Dedifferentiated amniotic fluid mesenchymal stem cell (primary cell): ENCODE results near the gene DNM3.

Experiments
- DNase-seq: peaks from one replicate; pipeline ENCODE4 v3.0.0-alpha.2; 2016; ENCODE audit errors: extremely low spot score

DNM3 gene

GRCh38 chr1:171919891-171920887 is 78.9 kb downstream of the DNM3 start:
- no peak for DNase-seq

DNA sequence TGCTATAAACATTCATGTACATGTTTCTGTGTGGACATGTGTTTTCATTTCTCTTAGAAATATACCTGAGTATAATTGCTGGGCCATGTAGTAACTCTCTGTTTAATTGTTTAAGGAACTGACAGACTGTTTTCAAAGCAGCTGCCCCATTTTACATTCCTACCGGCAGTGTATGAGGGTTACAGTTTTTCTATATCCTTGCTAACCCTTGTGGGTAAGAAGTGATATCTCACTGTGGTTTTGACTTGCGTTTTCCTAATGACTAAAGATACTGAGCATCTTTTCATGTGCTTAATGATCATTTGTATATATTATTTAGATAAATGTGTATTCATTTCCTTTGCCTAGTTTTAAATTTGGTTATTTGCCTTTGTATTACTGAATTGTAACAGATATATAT is 81.7 kb downstream of the DNM3 start:
- DNase-seq, result no peak

DNA sequence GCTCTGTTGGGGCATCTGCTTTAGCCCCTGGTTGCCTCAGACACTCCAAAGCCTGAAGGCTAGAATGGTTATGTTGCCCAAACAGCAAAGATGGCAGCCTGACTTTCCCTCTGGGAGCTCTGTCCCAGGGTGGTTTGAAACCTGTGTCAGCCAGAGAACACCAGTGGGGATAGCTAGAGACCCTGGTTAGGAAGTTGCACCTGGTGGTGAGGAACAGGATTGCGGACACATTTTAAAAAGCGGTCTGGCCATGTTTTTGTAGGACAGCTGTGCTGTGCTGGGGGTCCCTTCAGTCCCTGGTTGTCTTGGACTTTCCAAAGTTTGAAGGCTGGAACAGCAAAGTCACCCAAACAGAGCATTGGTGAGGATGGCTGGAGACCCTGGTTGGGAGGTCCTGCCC is 87.8 kb downstream of the DNM3 start:
- DNase-seq, result no peak

DNA sequence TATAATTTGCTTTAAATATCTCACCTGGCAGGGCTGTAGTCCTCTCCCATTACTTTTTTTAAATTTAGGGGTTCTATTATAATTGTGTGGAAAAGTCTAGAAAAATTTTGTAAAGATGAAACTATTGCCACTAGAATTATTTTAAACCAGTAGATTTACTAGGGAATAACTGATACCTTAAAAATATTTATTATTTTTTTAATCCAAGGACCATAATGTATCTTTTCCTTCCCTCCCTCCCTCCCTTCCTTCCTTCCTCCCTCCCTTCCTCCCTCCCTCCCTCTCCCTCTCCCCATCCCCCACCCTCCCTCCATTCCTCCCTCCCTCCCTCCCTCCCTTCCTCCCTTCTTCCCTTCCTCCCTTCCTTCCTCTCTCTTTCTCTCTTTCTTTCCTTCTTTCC is 90.5 kb downstream of the DNM3 start:
- DNase-seq, result no peak

GRCh38 chr1:171934664-171935063 is 93.4 kb downstream of the DNM3 start:
- no peak for DNase-seq

GRCh38 chr1:171935086-171935485 is 93.8 kb downstream of the DNM3 start:
- DNase-seq, result no peak

DNA sequence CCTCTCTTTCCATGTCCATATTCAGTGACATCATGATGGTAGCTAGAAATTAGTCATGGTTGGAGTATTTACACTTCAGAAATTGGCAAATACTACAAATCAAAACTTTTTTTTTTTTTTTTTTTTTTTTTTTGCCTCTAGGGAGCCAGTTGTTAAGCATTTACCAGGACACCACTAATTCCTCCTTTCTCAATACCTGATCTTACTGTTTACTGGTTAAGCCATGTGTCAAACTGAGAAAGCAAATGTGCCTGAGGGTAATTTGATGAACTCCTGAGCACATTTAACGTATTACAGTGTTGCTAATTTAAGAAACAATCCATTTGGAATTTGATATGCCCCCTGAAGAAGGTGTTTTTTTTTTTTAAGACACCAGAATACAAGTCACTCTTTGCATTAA is 94.4 kb downstream of the DNM3 start:
- DNase-seq, result no peak

GRCh38 chr1:171937938-171938337 is 96.6 kb downstream of the DNM3 start:
- no peak for DNase-seq

DNA sequence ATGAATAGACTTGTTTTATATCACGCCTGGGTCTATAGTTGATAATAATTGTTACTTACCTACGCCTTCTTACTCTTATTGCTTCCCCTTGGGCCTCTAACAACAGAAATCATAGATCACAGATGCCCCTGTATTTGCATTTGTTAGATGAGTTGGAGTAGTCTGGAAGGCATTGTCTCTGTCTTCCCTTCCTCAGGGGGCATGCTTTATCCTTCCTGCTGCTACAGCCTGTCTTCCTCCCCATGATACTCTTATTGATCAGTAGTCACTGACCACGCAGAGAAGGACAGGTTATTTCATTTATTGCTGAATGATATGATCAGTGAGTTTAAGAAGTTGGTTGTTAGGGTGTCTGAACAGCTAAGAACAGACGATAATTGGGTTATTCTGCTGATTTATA is 98.4 kb downstream of the DNM3 start:
- DNase-seq, result no peak

DNA sequence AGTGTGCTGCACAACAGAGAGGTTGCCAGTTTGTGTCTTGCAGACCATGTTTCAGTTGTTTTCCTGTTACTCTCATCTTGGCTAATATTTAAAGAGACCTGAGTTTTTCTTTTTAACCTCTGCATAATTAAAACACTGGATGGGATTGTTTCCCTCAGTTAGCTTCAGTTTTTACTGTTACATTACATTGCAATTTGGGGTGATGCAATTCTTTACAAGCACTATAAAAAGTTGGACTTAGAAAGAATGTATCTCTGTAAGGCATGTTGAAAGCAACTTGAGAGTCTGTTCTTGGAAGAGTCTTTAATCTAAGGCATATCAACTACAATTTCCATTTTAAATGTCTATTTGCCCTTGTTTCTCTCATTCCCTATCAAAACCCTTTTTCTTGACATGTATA is 99.1 kb downstream of the DNM3 start:
- peak; percentile 78 for DNase-seq

DNA sequence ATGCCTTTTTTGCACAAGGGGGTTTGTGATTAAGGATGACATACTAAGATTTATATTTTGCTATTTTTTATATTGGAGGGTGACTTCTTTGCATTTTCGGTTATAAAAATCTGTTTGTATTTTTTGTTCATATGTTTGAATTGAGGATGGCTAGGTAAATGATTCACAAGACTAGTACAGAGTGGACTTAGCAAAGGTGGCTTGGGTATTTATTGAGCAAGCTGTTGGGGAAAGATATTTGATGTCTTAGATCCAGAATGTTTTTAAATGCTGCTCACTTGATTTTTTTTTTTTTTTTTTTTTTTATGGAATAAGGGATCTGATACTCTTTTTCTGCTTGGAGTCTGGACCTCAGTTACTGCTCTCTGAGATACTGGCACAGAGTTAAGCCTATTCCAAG is 100.6 kb downstream of the DNM3 start:
- DNase-seq, result no peak

- DNase-seq, result no peak
Observed at GRCh38 chr1:171943973-171944561, 102.8 kb downstream of the DNM3 start.

DNA sequence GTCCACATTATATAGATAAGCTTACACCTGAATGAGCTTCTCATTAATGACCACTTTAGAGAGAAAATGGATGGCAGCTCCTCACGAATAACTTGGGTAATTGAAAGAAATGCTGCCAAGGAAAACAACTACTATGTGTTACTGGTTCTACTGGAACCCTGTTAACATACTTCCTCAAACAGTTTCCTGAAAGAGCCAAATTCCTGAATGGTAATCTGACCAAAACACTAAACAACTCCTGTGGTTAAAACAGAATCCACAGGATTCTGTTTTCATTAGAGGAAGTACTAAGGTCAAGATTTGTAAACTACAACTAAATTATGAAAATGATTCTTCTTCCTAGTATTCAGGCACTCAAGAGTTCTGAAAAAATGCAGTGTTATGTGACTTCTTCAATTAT is 107.2 kb downstream of the DNM3 start:
- DNase-seq, result no peak

DNA sequence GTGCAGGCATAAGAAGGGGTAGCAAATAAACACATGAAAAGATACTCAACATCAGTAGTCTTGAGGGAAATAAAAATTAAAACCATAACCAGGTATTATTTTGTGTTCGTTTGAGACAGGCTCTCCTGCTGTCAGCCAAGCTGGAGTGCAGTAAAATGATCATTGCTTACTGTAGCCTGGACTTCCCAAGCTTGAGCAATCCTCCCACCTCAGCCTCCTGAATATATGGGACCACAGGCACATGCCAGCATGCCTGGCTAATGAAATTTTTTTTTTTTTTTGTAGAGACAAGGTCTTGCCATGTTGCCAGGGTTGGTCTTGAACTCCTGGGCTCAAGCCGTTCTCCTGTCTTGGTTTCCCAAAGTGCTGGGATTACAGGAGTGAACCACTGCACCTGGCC is 108.0 kb downstream of the DNM3 start:
- no peak for DNase-seq

DNA sequence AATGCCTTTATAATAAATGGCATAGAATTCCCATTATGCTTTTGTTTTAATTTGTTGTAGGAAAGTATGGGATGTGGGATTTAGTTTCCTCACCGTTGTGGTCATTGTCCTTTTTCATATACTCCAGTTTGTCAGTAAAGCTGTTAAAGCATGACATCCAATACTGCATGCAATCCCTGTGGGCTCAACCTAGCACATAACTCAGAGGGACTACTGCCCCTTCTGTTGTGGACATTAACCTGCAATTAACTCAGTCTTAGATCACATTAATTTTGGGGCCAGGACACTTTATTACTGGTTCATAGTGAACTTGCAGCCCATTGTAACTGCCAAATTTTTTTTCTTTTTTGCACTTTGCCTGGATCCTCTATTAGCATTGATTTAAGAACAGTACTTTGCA is 112.5 kb downstream of the DNM3 start:
- no peak for DNase-seq

GRCh38 chr1:171954361-171954760 is 113.1 kb downstream of the DNM3 start:
- no peak for DNase-seq

GRCh38 chr1:171961861-171962260 is 120.6 kb downstream of the DNM3 start:
- DNase-seq, result no peak

- DNase-seq, result no peak
Observed at GRCh38 chr1:171963762-171964161, 122.5 kb downstream of the DNM3 start.

GRCh38 chr1:171965777-171966176 is 124.5 kb downstream of the DNM3 start:
- no peak for DNase-seq

GRCh38 chr1:171966426-171967220 is 125.3 kb downstream of the DNM3 start:
- no peak for DNase-seq

- DNase-seq, result no peak
Observed at GRCh38 chr1:171969226-171969625, 127.9 kb downstream of the DNM3 start.

- no peak for DNase-seq
Observed at GRCh38 chr1:171969813-171970212, 128.5 kb downstream of the DNM3 start.

GRCh38 chr1:171972846-171973245 is 131.5 kb downstream of the DNM3 start:
- no peak for DNase-seq
